Ramos (cell line): ENCODE data around the gene CITED1.

Experiments
- in situ Hi-C: fragments of 300-500 bp; cut with MboI; formaldehyde crosslinking; loops from one replicate; pipeline ENCODE4 v1.14.3; 2022; ENCODE audit warnings: low sequenced_read_pairs; ENCODE audit not compliant: unreplicated experiment

Gene CITED1

DNA sequence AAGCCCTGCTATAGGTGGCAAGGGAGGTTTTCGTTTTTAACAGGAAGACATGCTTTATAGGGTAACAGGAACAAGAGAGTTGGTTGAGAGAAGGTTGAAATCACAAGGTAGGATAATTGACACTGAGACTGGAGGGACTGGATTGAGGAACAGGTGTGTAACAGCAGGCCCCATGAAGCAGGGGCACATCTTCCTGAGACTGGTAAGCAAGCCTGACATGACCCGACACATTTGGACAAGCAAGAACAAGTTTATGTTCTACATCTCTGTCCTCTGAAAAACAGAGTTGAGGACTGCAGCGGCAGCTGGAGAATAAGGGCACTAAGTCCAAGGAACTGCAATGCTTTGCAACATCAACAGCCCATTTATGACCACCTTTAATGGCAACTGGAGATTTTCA lies 33.9 kb downstream of the CITED1 start:
- in situ Hi-C loops, result no loop called here

DNA sequence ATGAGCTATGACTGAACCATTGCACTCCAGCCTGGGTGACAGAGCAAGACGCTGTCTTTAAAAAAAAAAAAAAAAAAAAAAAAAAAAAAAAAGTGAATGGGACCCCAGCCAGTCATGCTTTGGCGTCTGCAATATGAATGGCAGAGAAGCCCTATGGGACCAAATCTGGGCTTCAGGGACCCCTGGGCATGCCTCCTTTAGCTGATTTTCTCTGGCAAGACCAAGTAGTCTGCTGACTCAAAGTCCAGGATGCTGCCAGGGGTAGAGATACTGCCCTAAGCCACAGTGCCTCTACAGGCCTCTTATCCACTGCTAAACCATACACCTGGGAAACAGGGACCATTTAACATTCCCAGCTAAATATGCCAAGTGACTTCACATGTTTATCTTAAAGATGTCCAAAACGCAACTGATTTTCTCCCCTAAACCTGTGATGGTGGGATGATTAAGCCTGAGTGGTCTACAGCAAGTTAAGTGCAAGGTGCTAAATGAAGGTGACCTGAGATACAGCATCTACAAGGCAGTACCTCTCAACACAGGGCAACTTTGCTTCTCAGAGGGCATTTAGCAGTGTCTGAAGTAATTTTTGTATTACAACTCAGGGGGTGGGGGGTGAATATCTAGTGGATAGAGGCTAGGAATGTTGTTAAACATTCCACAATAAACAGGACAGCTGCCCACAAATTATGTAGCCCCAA lies 34.5 kb downstream of the CITED1 start:
- in situ Hi-C loops, result no loop called here

- in situ Hi-C loops, result no loop called here
Observed at GRCh38 chrX:72270316-72270866, 35.3 kb downstream of the CITED1 start.

DNA sequence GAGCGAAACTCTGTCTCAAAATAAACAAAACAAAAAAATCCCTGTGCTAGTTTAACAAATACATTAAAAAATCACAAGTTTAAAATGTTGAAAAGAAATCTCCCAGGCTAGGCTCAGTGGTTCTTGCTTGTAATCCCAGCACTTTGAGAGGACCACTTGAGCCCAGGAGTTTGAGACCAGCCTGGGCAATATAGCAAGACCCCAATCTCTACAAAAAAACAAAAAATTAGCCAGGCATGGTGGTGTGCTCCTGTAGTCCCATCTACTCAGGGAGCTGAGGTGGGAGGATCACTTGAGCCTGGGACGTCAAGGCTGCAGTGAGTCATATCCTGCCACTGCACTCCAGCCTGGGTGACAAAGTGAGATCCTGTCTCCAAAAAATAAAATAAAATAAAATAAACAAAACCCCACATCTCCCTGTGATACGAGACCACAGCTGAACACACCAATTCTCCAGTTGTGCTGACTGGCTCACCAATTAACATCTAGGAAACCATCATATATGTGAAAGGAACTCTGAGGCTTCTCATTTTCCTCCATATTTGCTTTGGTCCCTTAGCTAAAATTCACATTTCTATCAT lies 36.0 kb downstream of the CITED1 start:
- in situ Hi-C loops, result no loop called here

GRCh38 chrX:72268597-72269365 lies 36.9 kb downstream of the CITED1 start:
- in situ Hi-C loops, result no loop called here

DNA sequence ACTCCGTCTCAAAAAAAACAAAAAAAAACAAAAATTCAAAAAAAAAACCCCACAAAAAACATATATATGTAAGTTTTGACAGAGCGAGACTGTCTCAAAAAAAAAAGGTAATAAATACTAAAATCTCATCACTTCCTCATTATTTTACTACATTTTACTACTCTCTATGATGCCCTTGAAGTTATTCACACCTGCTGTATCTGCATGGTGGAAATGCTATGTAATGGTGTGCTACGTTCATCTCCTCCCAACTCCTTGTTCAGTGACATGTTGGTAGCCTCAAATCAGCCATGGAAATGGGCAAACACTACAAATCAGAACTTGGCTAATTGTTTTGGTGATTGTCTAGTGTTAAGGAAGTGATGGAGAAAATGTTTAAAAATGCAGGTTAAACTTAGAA lies 40.5 kb downstream of the CITED1 start:
- in situ Hi-C loops, result no loop called here

- in situ Hi-C loops, result no loop called here
Observed at GRCh38 chrX:72262077-72262476, 43.6 kb downstream of the CITED1 start.

GRCh38 chrX:72260448-72260847 lies 45.3 kb downstream of the CITED1 start:
- in situ Hi-C loops, result no loop called here

- in situ Hi-C loops, result no loop called here
Observed at GRCh38 chrX:72258174-72258573, 47.5 kb downstream of the CITED1 start.

DNA sequence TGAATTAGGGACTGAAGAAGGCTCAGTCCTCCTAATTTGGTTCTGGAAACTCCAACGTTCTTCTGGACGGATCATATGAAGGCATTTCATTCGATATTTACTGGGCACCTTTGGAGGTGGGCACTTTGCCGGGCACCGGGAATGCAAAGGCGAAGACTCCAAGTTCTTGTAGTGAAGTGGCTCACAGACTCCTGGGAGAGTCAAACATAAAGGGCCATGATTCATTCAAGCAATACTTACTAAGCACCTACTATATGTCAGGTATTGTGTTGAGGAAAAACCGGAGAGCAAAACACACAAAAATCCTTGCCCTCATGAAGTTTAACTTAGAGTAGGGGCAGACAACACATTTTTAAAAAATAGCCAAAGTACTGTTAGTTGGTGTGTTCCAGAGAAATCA lies 49.9 kb downstream of the CITED1 start:
- in situ Hi-C loops, result no loop called here

- in situ Hi-C loops, result no loop called here
Observed at GRCh38 chrX:72255445-72255844, 50.3 kb downstream of the CITED1 start.

DNA sequence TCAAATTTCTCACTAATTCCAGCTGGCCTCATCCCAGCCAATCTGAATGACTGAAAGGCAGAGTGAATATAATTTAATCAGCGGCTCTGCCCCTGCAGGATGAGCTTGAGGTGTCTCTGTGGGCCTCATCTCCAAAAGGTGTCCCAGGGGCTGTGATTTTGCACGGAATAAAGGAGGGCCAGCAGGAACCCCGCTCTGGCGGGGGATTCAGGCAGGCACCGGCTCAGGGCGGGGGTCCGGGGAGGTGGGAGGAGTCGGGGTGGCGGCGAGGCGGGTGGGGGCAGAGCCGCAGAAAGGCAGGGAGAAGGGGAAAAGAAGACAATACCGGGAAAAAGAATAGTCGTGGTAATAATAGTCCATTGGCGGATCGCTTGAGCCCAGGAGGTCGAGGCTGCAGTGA lies 50.9 kb downstream of the CITED1 start:
- in situ Hi-C loops, result no loop called here

GRCh38 chrX:72253686-72254085 lies 52.0 kb downstream of the CITED1 start:
- in situ Hi-C loops, result no loop called here
